GM19240 (cell line): ENCODE data around the gene SPOPL.
A peak's percentile ranks its signal among the peaks of the same experiment; 100 is the strongest.
"Not testable (repeated sequence)": the region's sequence is repeated elsewhere in the genome, so short reads cannot be mapped to it uniquely, and the experiment has no call there.

Experiments
- DNase-seq: peaks from one replicate; pipeline ENCODE4 v3.0.0; 2011; ENCODE audit warnings: low spot score; ENCODE audit not compliant: insufficient read length

The SPOPL gene

GRCh38 chr2:138501425-138502254 is at the start of gene SPOPL:
Gene SPOPL, plus strand, starts transcription at chr2:138501770. Its CDS starts 48,447 bp downstream, at chr2:138550217.
- DNase-seq, result peak; percentile 79

GRCh38 chr2:138452324-138452723 is 49.2 kb upstream of the SPOPL start:
- no peak for DNase-seq

- no peak for DNase-seq
Measured at GRCh38 chr2:138453815-138454214, 47.8 kb upstream of the SPOPL start.

GRCh38 chr2:138454761-138455160 is 46.8 kb upstream of the SPOPL start:
- no peak for DNase-seq

GRCh38 chr2:138455275-138455674 is 46.3 kb upstream of the SPOPL start:
- no peak for DNase-seq

GRCh38 chr2:138455691-138456090 is 45.9 kb upstream of the SPOPL start:
- no peak for DNase-seq

- not testable (repeated sequence) for DNase-seq
Measured at GRCh38 chr2:138462689-138463088, 38.9 kb upstream of the SPOPL start.

GRCh38 chr2:138468617-138469016 is 33.0 kb upstream of the SPOPL start:
- DNase-seq, result no peak

- DNase-seq, result no peak
Measured at GRCh38 chr2:138469411-138469810, 32.2 kb upstream of the SPOPL start.

GRCh38 chr2:138470941-138471340 is 30.6 kb upstream of the SPOPL start:
- no peak for DNase-seq

- no peak for DNase-seq
Measured at GRCh38 chr2:138474100-138474825, 27.3 kb upstream of the SPOPL start.

- DNase-seq, result no peak
Measured at GRCh38 chr2:138475277-138475776, 26.2 kb upstream of the SPOPL start.

- DNase-seq, result no peak
Measured at GRCh38 chr2:138476186-138476585, 25.4 kb upstream of the SPOPL start.

GRCh38 chr2:138476940-138477339 is 24.6 kb upstream of the SPOPL start:
- no peak for DNase-seq

- DNase-seq, result not testable (repeated sequence)
Measured at GRCh38 chr2:138482796-138483195, 18.8 kb upstream of the SPOPL start.

GRCh38 chr2:138485019-138485418 is 16.6 kb upstream of the SPOPL start:
- DNase-seq, result no peak

GRCh38 chr2:138486363-138487198 is 15.0 kb upstream of the SPOPL start:
- DNase-seq, result no peak

- DNase-seq, result no peak
Measured at GRCh38 chr2:138490673-138491494, 10.7 kb upstream of the SPOPL start.

GRCh38 chr2:138491495-138491862 is 10.1 kb upstream of the SPOPL start:
- no peak for DNase-seq

- DNase-seq, result no peak
Measured at GRCh38 chr2:138492160-138492559, 9.4 kb upstream of the SPOPL start.

GRCh38 chr2:138493334-138493733 is 8.2 kb upstream of the SPOPL start:
- no peak for DNase-seq
